ENCODE data around the gene GBP1. TPM values are rescaled to one million over a fixed set of nuclear protein-coding genes. Genes with fewer than 3 reads are reported as not detected.
"Not testable (repeated sequence)": the region's sequence is repeated elsewhere in the genome, so short reads cannot be mapped to it uniquely, and the experiment has no call there.

Gene GBP1
- total and polyA plus RNA-seq, 2 donors: 27.8 to 68.6 TPM

GRCh38 chr1:89047734-89048133, 17.3 kb downstream of the GBP1 start:
- WGBS: 56% methylated on average over 3 of the region's 3 CpGs
- H3K27ac ChIP-seq (ENCODE audit: low read depth): no peak overlapping the region
- no peaks in the 10 kb centered on the region for H3K36me3 ChIP-seq (ENCODE audit: insufficient read depth)
- no peak for DNase-seq (ENCODE audit: extremely low spot score)
- no peaks in the 10 kb centered on the region for H3K4me1 ChIP-seq (ENCODE audit: insufficient read depth)
- no peak overlapping the region for H3K4me3 ChIP-seq (ENCODE audit: low read depth, low read length)

GRCh38 chr1:89046318-89047183, 18.5 kb downstream of the GBP1 start:
- not testable (repeated sequence) for H3K4me1 ChIP-seq (ENCODE audit: insufficient read depth); H3K4me3 ChIP-seq (ENCODE audit: low read depth, low read length); DNase-seq (ENCODE audit: extremely low spot score); H3K36me3 ChIP-seq (ENCODE audit: insufficient read depth); H3K27ac ChIP-seq (ENCODE audit: low read depth)
- WGBS: 79% methylated on average over 6 of the region's 6 CpGs

- Histone ChIP-seq H3K4me1 (ENCODE audit: insufficient read depth) (no peaks in the 10 kb centered on the region), H3K36me3 (ENCODE audit: insufficient read depth) (no peaks in the 10 kb centered on the region), H3K4me3 (ENCODE audit: low read depth, low read length) (no peak overlapping the region), H3K27ac (ENCODE audit: low read depth) (no peak overlapping the region)
- 63% methylated on average over 2 of the region's 2 CpGs for WGBS
- no peak for DNase-seq (ENCODE audit: extremely low spot score)
Observed at GRCh38 chr1:89044970-89045721, 19.9 kb downstream of the GBP1 start.

GRCh38 chr1:89043940-89044339, 21.1 kb downstream of the GBP1 start:
- Histone ChIP-seq H3K27ac (ENCODE audit: low read depth) (no peak overlapping the region), H3K4me1 (ENCODE audit: insufficient read depth) (no peaks in the 10 kb centered on the region), H3K36me3 (ENCODE audit: insufficient read depth) (no peaks in the 10 kb centered on the region), H3K4me3 (ENCODE audit: low read depth, low read length) (no peak overlapping the region)
- no peak for DNase-seq (ENCODE audit: extremely low spot score)
- WGBS: 80% methylated on average over 5 of the region's 5 CpGs

- Histone ChIP-seq H3K36me3 (ENCODE audit: insufficient read depth) (no peaks in the 10 kb centered on the region), H3K4me1 (ENCODE audit: insufficient read depth) (no peaks in the 10 kb centered on the region), H3K4me3 (ENCODE audit: low read depth, low read length) (no peak overlapping the region), H3K27ac (ENCODE audit: low read depth) (no peak overlapping the region)
- DNase-seq (ENCODE audit: extremely low spot score): no peak
- WGBS: 96% methylated on average over 7 of the region's 7 CpGs
Observed at GRCh38 chr1:89042491-89042890, 22.5 kb downstream of the GBP1 start.

GRCh38 chr1:89041721-89042120, 23.3 kb downstream of the GBP1 start:
- DNase-seq (ENCODE audit: extremely low spot score): no peak
- H3K36me3 ChIP-seq (ENCODE audit: insufficient read depth): no peaks in the 10 kb centered on the region
- H3K4me1 ChIP-seq (ENCODE audit: insufficient read depth): no peaks in the 10 kb centered on the region
- H3K4me3 ChIP-seq (ENCODE audit: low read depth, low read length): no peak overlapping the region
- WGBS: 98% methylated on average over 1 of the region's 1 CpG
- H3K27ac ChIP-seq (ENCODE audit: low read depth): no peak overlapping the region

- no peak overlapping the region for H3K4me3 ChIP-seq (ENCODE audit: low read depth, low read length)
- WGBS: 72% methylated on average over 3 of the region's 3 CpGs
- H3K4me1 ChIP-seq (ENCODE audit: insufficient read depth): no peaks in the 10 kb centered on the region
- H3K27ac ChIP-seq (ENCODE audit: low read depth): no peak overlapping the region
- no peak for DNase-seq (ENCODE audit: extremely low spot score)
- no peaks in the 10 kb centered on the region for H3K36me3 ChIP-seq (ENCODE audit: insufficient read depth)
Observed at GRCh38 chr1:89041119-89041641, 23.8 kb downstream of the GBP1 start.

- H3K4me3 ChIP-seq (ENCODE audit: low read depth, low read length): no peak overlapping the region
- WGBS: 97% methylated on average over 1 of the region's 1 CpG
- no peak overlapping the region for H3K27ac ChIP-seq (ENCODE audit: low read depth)
- H3K36me3 ChIP-seq (ENCODE audit: insufficient read depth): no peaks in the 10 kb centered on the region
- H3K4me1 ChIP-seq (ENCODE audit: insufficient read depth): no peaks in the 10 kb centered on the region
- no peak for DNase-seq (ENCODE audit: extremely low spot score)
Observed at GRCh38 chr1:89040315-89040626, 24.7 kb downstream of the GBP1 start.

- no peaks in the 10 kb centered on the region for H3K4me1 ChIP-seq (ENCODE audit: insufficient read depth)
- no peak overlapping the region for H3K27ac ChIP-seq (ENCODE audit: low read depth)
- no peaks in the 10 kb centered on the region for H3K36me3 ChIP-seq (ENCODE audit: insufficient read depth)
- no peak for DNase-seq (ENCODE audit: extremely low spot score)
- WGBS: 84% methylated on average over 1 of the region's 1 CpG
- no peak overlapping the region for H3K4me3 ChIP-seq (ENCODE audit: low read depth, low read length)
Observed at GRCh38 chr1:89037186-89037585, 27.8 kb downstream of the GBP1 start.

- Histone ChIP-seq H3K4me3 (ENCODE audit: low read depth, low read length) (no peak overlapping the region), H3K36me3 (ENCODE audit: insufficient read depth) (no peaks in the 10 kb centered on the region), H3K27ac (ENCODE audit: low read depth) (no peak overlapping the region), H3K4me1 (ENCODE audit: insufficient read depth) (no peaks in the 10 kb centered on the region)
- 82% methylated on average over 1 of the region's 1 CpG for WGBS
- DNase-seq (ENCODE audit: extremely low spot score): no peak
Observed at GRCh38 chr1:89035080-89035479, 29.9 kb downstream of the GBP1 start.

- H3K4me3 ChIP-seq (ENCODE audit: low read depth, low read length); H3K27ac ChIP-seq (ENCODE audit: low read depth); H3K36me3 ChIP-seq (ENCODE audit: insufficient read depth); DNase-seq (ENCODE audit: extremely low spot score); H3K4me1 ChIP-seq (ENCODE audit: insufficient read depth): not testable (repeated sequence)
- WGBS: 90% methylated on average over 5 of the region's 5 CpGs
Observed at GRCh38 chr1:89034004-89034403, 31.0 kb downstream of the GBP1 start.

- not testable (repeated sequence) for DNase-seq (ENCODE audit: extremely low spot score)
Observed at GRCh38 chr1:89029051-89029450, 36.0 kb downstream of the GBP1 start.

GRCh38 chr1:89025928-89026327, 39.1 kb downstream of the GBP1 start:
- no peak overlapping the region for H3K4me3 ChIP-seq (ENCODE audit: low read depth, low read length)
- no peaks in the 10 kb centered on the region for H3K4me1 ChIP-seq (ENCODE audit: insufficient read depth)
- no peaks in the 10 kb centered on the region for H3K36me3 ChIP-seq (ENCODE audit: insufficient read depth)
- DNase-seq (ENCODE audit: extremely low spot score): no peak
- no peak overlapping the region for H3K27ac ChIP-seq (ENCODE audit: low read depth)
- 95% methylated on average over 3 of the region's 3 CpGs for WGBS

More at GRCh38 chr1:89029051-89029450, 36.0 kb downstream of the GBP1 start:
- 82% methylated on average over 2 of the region's 2 CpGs for WGBS
- not testable (repeated sequence) for H3K27ac ChIP-seq (ENCODE audit: low read depth); H3K4me3 ChIP-seq (ENCODE audit: low read depth, low read length); H3K4me1 ChIP-seq (ENCODE audit: insufficient read depth); H3K36me3 ChIP-seq (ENCODE audit: insufficient read depth)

- H3K4me1 ChIP-seq (ENCODE audit: insufficient read depth): peaks cover 6% of the 10 kb centered on the region
- H3K4me3 ChIP-seq (ENCODE audit: low read depth, low read length): no peak overlapping the region
- no peaks in the 10 kb centered on the region for H3K36me3 ChIP-seq (ENCODE audit: insufficient read depth)
- no peak for DNase-seq (ENCODE audit: extremely low spot score)
- H3K27ac ChIP-seq (ENCODE audit: low read depth): peak overlapping the region; percentile 90
Observed at GRCh38 chr1:89023026-89023425, 42.0 kb downstream of the GBP1 start.
